H1 (cell line): Measurements from ENCODE around the gene COL4A1. TPM values are rescaled to one million over a fixed set of nuclear protein-coding genes. Genes with fewer than 3 reads are reported as not detected.

Experiments used
- CHD7 ChIP-seq: fragments of 300-600 bp; sonication (generic); IDR thresholded peaks from 2 replicates; pipeline ENCODE4 v1.7.1; 2012; ENCODE audit warnings: low read length, moderate library complexity, mild to moderate bottlenecking, inconsistent platforms; ENCODE audit not compliant: insufficient replicate concordance
- KDM1A ChIP-seq: fragments of 200-600, 300-600 bp; sonication (generic); IDR thresholded peaks from 2 replicates; pipeline ENCODE4 v1.7.1; 2016; ENCODE audit warnings: mild to moderate bottlenecking, low read length, borderline replicate concordance
- KDM4A ChIP-seq: IDR thresholded peaks from one replicate; pipeline ENCODE4 v1.7.1; 2012; ENCODE audit warnings: low read depth, mild to moderate bottlenecking, moderate library complexity, low read length, inconsistent platforms; ENCODE audit not compliant: severe bottlenecking
- MAFK ChIP-seq: IDR thresholded peaks from 2 replicates; pipeline ENCODE4 v1.6.1; 2012; ENCODE audit warnings: low read depth, mild to moderate bottlenecking, improper control_type of control experiment, low read length
- RNF2 ChIP-seq: fragments of 200-900, 300-1000 bp; sonication (generic); IDR thresholded peaks from 2 replicates; pipeline ENCODE4 v1.7.1; 2016; ENCODE audit warnings: borderline replicate concordance, low read depth, mild to moderate bottlenecking, antibody characterized with exemption, low read length; ENCODE audit not compliant: poor library complexity, severe bottlenecking; ENCODE audit errors: missing control alignments
- SIX5 ChIP-seq: IDR thresholded peaks from 2 replicates; pipeline ENCODE4 v1.6.1; 2011; ENCODE audit warnings: mild to moderate bottlenecking, low read depth, low read length
- SP1 ChIP-seq: IDR thresholded peaks from 2 replicates; pipeline ENCODE4 v1.6.1; 2011; ENCODE audit warnings: low read depth, low read length
- polyA plus RNA-seq, 7 experiments: library from polyadenylated mRNA; depleted of rRNA in 3 of 7; stranded (reverse) in 5 of 7; unstranded in 2 of 7; fragments of >200 nt in 5 of 7; fragments of 200-250 nt in 2 of 7; gene quantifications; 1 replicate in 5 of 7; 2 replicates in 1 of 7; 4 replicates in 1 of 7; pipeline versions ENCODE4 v1.2.1 to v1.2.3, GENCODE V29; 2011 to 2013; ENCODE audit warnings: missing spikeins in 2 of 7, mixed read lengths in 2 of 7
- total RNA-seq: library from RNA; stranded (reverse); fragmentation: NEBNext Ultra II Directional; extraction: Animal tissue kit (Norgen Biotek cat#: 25700); gene quantifications from 2 replicates; pipeline ENCODE4 v1.2.1, GENCODE V29; 2021

The COL4A1 gene
- total and polyA plus RNA-seq, 2 of the 8 experiments (the other 6 are each of a cell fraction or from before 2014, with no cell fraction given) = 30.7 to 82.0 TPM

- TF ChIP-seq CHD7 (no peak), KDM1A (no peak), KDM4A (no peak), MAFK (no peak), SP1 (no peak), RNF2 (no peak), SIX5 (no peak)
Measured at GRCh38 chr13:110268061-110268460, 38.9 kb downstream of the COL4A1 start (continued).
